GM12874 (cell line): Measurements from ENCODE around the gene HPN.

Experiments
- CTCF ChIP-seq: IDR thresholded peaks from 2 replicates; pipeline ENCODE4 v1.5.1; 2011; ENCODE audit warnings: low read depth, mild to moderate bottlenecking, control low read depth, low read length, moderate library complexity; ENCODE audit not compliant: insufficient read depth

The HPN gene

DNA sequence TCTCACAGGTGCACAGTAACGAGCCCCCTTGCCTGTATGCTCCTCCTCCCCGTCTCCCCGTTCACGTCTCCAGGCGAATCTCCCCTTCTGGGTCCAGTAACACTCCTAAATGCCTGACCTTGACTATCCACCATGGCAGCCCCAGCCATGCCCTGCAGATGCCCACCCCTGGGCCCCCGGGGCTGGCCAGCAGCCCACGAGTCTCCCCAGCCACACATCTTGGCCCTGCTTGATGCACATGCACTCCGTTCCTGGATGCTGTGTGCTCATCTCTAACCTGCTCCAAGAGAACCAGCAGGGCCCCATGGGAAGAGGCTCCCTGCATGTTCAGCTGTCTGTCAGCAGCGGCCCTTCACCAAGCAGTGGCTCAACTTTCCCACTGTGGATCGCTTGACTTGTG lies 32.0 kb downstream of the HPN start:
- no peak for TF ChIP-seq CTCF

DNA sequence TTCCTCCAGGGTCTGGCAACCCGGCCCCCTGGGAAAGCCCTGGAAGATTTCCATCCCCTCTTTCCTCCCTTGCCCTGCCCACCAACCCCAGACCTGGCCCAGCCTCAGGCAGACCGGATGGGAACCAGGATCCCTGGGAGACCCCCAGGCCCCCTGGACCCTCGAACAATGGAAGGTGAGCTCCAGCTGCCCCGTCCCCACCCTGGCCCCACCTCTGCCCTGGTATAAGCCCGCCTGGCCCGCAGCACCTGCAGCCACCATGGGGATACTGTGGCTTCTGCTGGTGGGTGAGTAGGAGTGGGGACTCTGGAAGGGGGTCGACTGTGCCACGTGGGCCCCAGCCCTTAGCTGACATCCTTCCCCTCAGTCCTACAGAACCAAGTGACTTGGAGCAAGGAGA lies 32.4 kb downstream of the HPN start:
- no peak for TF ChIP-seq CTCF

DNA sequence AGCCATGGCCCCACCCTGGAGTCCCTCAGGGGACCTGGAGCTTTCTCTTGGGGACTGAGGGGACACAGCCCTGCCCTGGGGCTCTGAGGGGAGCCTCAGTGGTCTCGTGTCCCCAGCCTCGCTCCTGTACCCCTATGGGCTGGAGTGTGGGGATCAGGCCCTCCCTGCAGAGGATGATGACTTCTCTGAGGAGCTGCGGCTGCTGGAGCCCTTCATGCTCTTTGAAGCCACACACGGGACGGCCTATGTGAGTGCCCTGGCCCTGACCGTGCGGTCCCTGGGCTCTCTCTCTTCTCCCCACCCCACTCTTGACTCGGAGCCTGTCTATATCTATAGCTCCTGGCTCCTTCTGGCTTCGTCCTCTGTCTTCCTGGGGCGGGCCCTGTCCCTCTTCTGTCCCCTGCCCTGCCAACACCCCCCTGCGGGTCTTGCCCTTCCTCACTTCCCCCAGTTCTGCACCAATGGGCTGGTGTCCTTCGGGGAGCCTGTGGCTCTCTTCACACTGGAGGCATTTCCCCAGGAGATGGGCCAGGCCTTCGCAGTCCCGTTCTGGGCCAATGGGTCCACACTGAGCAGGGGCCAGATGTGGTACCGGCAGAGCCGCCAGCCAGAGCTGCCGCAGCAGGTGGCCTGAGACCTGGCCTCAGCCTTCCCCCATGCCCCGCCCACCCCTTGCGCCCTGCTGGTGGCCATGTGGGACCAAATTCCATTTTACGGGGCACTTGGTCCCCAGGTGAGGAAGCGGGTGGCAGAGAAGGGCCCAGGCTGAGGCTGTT lies 33.1 kb downstream of the HPN start:
- no peak for TF ChIP-seq CTCF

DNA sequence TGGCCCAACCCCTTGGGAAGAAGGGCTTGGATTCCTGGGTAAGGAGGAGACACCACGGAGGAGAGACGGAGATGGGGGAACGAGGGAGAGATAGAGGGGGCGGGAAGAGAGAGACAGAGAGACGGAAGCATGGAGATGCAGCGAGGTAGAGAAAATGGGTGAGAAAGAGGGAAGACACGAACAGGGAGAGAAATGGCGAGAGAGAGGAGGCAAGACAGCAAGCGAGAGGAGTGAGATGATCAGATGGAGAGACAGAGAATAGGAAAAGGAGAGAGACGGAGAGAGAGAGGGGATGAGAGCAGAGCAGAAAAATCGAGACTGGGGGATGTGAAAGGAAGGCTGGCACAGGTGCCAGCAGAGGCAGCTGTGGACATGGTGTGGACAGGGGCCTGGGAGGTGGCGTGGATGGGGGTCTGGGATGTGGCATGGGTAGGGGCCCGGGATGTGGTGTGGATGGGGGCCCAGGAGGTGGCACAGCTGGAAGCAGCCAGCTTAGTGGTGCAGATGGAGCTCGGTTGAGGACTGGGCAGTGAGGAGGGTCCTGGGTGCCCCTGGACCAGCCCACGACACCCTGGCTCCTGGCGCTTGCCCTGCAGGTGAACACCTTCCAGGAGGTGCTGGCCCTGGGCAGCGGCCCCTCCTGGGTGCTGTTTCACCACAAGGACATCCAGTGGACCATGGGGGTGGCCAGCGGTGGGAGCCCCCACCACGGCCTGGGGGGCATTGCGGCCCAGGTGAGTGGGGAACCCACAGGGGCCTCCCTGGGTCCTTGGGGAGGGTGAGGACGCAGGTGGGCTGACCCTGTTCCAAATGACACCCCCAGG lies 33.9 kb downstream of the HPN start:
- TF ChIP-seq CTCF, result no peak

DNA sequence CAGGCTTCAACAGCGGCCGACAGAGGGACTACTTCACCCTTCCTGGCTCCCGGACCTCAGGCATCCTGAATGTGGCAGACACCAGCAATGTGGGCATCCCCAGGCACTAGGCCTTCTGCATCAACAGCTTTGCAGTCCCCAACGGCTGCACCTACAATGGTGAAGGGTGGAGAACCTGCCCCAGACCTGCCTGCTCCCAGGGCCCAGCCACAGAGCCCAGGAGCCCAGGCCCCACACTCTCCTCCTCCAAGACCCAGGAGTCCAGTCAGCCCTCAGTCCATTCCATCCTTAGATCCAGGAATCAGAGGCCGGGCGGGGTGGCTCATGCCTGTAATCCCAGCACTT lies 34.5 kb downstream of the HPN start:
- no peak for TF ChIP-seq CTCF

- TF ChIP-seq CTCF, result no peak
Measured at GRCh38 chr19:35076657-35077056, 35.1 kb downstream of the HPN start.

DNA sequence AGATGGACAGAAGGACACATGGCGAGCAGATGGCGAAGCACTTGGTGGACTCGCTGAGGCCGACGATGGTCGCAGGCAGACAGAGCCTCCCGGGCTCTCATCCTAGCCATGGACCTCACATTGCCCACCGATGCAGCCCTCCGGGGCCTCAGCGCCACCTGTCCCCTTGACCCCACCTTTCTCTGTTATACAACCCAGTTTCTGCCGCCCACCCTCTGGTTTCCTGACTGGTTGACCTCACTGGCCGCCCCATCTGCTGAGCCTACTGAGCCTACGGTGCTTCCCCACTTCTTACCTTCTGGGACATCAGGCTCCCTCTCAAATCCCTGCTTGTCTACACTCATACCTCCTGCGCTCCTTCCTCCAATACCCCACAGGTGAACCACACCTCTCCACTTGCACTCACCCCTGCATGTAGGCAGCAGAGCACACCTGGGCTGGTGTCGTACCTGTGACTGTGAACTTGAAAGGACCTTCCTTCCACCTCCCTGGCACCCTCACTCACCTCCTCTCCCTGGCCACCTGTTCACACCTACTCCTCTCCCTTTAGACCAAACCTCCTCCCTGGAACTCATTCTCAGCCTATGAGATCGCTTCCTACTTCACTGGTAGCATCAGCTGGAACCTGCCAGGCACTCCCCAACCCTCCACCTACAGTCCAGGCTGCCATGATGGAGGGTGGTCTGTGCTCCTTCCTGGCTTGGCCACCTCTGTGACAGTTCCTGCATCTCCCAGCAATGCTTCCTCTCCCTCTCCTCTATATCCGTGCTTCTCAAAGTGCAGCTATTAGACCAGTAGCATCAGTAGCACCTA lies 36.1 kb downstream of the HPN start:
- TF ChIP-seq CTCF, result no peak
